IMR-90 (cell line): Measurements from ENCODE around the gene NOD1. TPM values are rescaled to one million over a fixed set of nuclear protein-coding genes. Genes with fewer than 3 reads are reported as not detected.

Experiments
- ATAC-seq: fragments of 200-7000 bp; cut with Tn5 transposase; 2 replicates; pipeline ENCODE4 v1.9.1; 2020; ENCODE audit warnings: low read depth, mild to moderate bottlenecking, moderate library complexity
- BruUV-seq: library from RNA; stranded (reverse); fragments of 400-500 nt; replicated peaks from 2 replicates; lab custom pipeline; 2021; lab: Mats Ljungman, UMichigan
- CTCF ChIA-PET: fragments of 300-600 bp; formaldehyde crosslinking; extraction: SDS; loops from one replicate; lab custom pipeline; 2021; ENCODE audit warnings: antibody characterized with exemption; lab: Yijun Ruan, JAX
- POLR2A ChIA-PET: fragments of 300-600 bp; sonication (Branson Sonifier 250); formaldehyde crosslinking; loops from one replicate; lab custom pipeline; 2022; ENCODE audit warnings: antibody characterized with exemption; ENCODE audit not compliant: unreplicated experiment; lab: Charles Lee
- DNase-seq: peaks from one replicate; pipeline ENCODE4 v3.0.0; 2013
- H2AFZ ChIP-seq: replicated peaks from 2 replicates; pipeline ENCODE3; 2013; ENCODE audit warnings: low read length, mild to moderate bottlenecking; ENCODE audit not compliant: poor library complexity
- H2AK5ac ChIP-seq: 2 replicates; pipeline ENCODE4 v1.6.1; 2013; ENCODE audit warnings: low read depth, low read length, inconsistent platforms
- H2AK9ac ChIP-seq: replicated peaks from 2 replicates; pipeline ENCODE3; 2013; ENCODE audit warnings: mild to moderate bottlenecking, low read depth, low read length, moderate library complexity; ENCODE audit not compliant: poor library complexity
- H2BK120ac ChIP-seq: 2 replicates; pipeline ENCODE4 v1.6.1; 2013; ENCODE audit warnings: low read depth, low read length, inconsistent platforms
- H2BK15ac ChIP-seq: 3 replicates; pipeline ENCODE4 v1.6.1; 2013; ENCODE audit warnings: low read depth, low read length, inconsistent platforms
- H2BK20ac ChIP-seq: 2 replicates; pipeline ENCODE4 v1.6.1; 2013; ENCODE audit warnings: low read depth, mild to moderate bottlenecking, inconsistent platforms, low read length, moderate library complexity
- H2BK5ac ChIP-seq: 2 replicates; pipeline ENCODE4 v1.6.1; 2013; ENCODE audit warnings: mild to moderate bottlenecking, low read depth, low read length, inconsistent platforms; ENCODE audit not compliant: poor library complexity, severe bottlenecking
- H3K14ac ChIP-seq: replicated peaks from 2 replicates; pipeline ENCODE4 v1.6.1; 2013; ENCODE audit warnings: low read depth, low read length, inconsistent platforms
- H3K18ac ChIP-seq: 2 replicates; pipeline ENCODE4 v1.6.1; 2013; ENCODE audit warnings: low read depth, low read length, control low read depth
- H3K23ac ChIP-seq: 2 replicates; pipeline ENCODE4 v1.6.1; 2013; ENCODE audit warnings: low read depth, low read length, inconsistent platforms
- H3K27ac ChIP-seq: 2 replicates; pipeline ENCODE4 v1.5.1; 2013; ENCODE audit warnings: mild to moderate bottlenecking, control low read depth, low read length; ENCODE audit not compliant: insufficient read depth
- H3K27me3 ChIP-seq: 2 replicates; pipeline ENCODE4 v1.6.1; 2013; ENCODE audit warnings: low read length; ENCODE audit not compliant: control insufficient read depth, insufficient read depth
- H3K36me3 ChIP-seq: 2 replicates; pipeline ENCODE4 v1.6.1; 2013; ENCODE audit warnings: low read length, mixed read lengths; ENCODE audit not compliant: control insufficient read depth, insufficient read depth
- H3K4ac ChIP-seq: 2 replicates; pipeline ENCODE4 v1.6.1; 2013; ENCODE audit warnings: low read depth, low read length, inconsistent platforms
- H3K4me1 ChIP-seq: 2 replicates; pipeline ENCODE4 v1.6.1; 2013; ENCODE audit warnings: low read length, mixed read lengths; ENCODE audit not compliant: control insufficient read depth, insufficient read depth
- H3K4me2 ChIP-seq: 2 replicates; pipeline ENCODE4 v1.6.1; 2013; ENCODE audit warnings: low read depth, mild to moderate bottlenecking, control low read depth, low read length, moderate library complexity
- H3K4me3 ChIP-seq: 2 replicates; pipeline ENCODE4 v1.5.1; 2013; ENCODE audit warnings: low read depth, mild to moderate bottlenecking, control low read depth, low read length, moderate library complexity; ENCODE audit not compliant: insufficient read depth
- H3K56ac ChIP-seq: 2 replicates; pipeline ENCODE4 v1.6.1; 2013; ENCODE audit warnings: low read length, inconsistent platforms; ENCODE audit not compliant: insufficient read depth; ENCODE audit errors: extremely low read depth
- H3K79me1 ChIP-seq, 2 experiments: 2 replicates each; pipeline ENCODE4 v1.6.1; 2013; ENCODE audit warnings: low read length in 2 of 2, inconsistent platforms in 1 of 2, low read depth in 1 of 2
- H3K9ac ChIP-seq: 2 replicates; pipeline ENCODE4 v1.6.1; 2013; ENCODE audit warnings: low read depth, low read length, control low read depth
- H3K9me1 ChIP-seq: 2 replicates; pipeline ENCODE4 v1.6.1; 2013; ENCODE audit warnings: low read length, inconsistent platforms; ENCODE audit not compliant: insufficient read depth
- H3K9me3 ChIP-seq: 2 replicates; pipeline ENCODE4 v1.6.1; 2013; ENCODE audit warnings: low read length; ENCODE audit not compliant: control insufficient read depth, insufficient read depth
- H4K20me1 ChIP-seq: 2 replicates; pipeline ENCODE4 v1.6.1; 2013; ENCODE audit warnings: low read length, inconsistent platforms; ENCODE audit not compliant: insufficient read depth
- H4K5ac ChIP-seq: 2 replicates; pipeline ENCODE4 v1.6.1; 2013; ENCODE audit warnings: mild to moderate bottlenecking, low read depth, low read length, control low read depth
- H4K8ac ChIP-seq, 2 experiments: 2 replicates each; pipeline ENCODE4 v1.6.1; 2013; ENCODE audit warnings: low read depth in 2 of 2, low read length in 2 of 2, control low read depth in 1 of 2, inconsistent platforms in 1 of 2
- H4K91ac ChIP-seq: 2 replicates; pipeline ENCODE4 v1.6.1; 2013; ENCODE audit warnings: low read depth, low read length, inconsistent platforms; ENCODE audit not compliant: insufficient read depth
- CHD1 ChIP-seq: IDR thresholded peaks from 2 replicates; pipeline ENCODE4 v1.6.1; 2012; ENCODE audit warnings: low read depth, low read length, improper control_type of control experiment
- MAZ ChIP-seq: IDR thresholded peaks from 2 replicates; pipeline ENCODE4 v1.6.1; 2012; ENCODE audit warnings: low read depth, mild to moderate bottlenecking, low read length, improper control_type of control experiment, moderate library complexity, borderline replicate concordance
- NFE2L2 ChIP-seq: fragments of 150-350 bp; IDR thresholded peaks from 2 replicates; pipeline ENCODE4 v1.6.1; 2016; ENCODE audit warnings: low read depth, mild to moderate bottlenecking, low read length
- USF2 ChIP-seq: fragments of 150-350 bp; IDR thresholded peaks from 2 replicates; pipeline ENCODE4 v1.6.1; 2017; ENCODE audit warnings: mild to moderate bottlenecking, antibody characterized with exemption, low read length, low read depth
- WGBS, 2 experiments: methylation state at CpG; one replicate each; pipeline versions ENCODE4 v1.1.5 to v1.1.7; 2013; ENCODE audit warnings: missing lambda C conversion rate in 2 of 2; ENCODE audit not compliant: insufficient read length in 1 of 2; ENCODE audit errors: extremely low coverage in 2 of 2; 5-methylcytosine and 5-hydroxymethylcytosine counted together
- dilution Hi-C: fragments of 300-500 bp; cut with HindIII; formaldehyde crosslinking; loops from one replicate; pipeline ENCODE4 v1.14.3; 2018; ENCODE audit warnings: low sequenced_read_pairs; ENCODE audit not compliant: unreplicated experiment
- in situ Hi-C: fragments of 300-500 bp; cut with MboI; formaldehyde crosslinking; loops from 3 replicates; pipeline ENCODE4 v1.14.3; 2019; ENCODE audit warnings: low sequenced_read_pairs, inconsistent platforms, mixed read lengths
- intact Hi-C: fragments of 100-400 bp; cut with micrococcal nuclease; formaldehyde crosslinking; loops from 2 replicates; pipeline ENCODE4 v1.10.0; 2022
- polyA plus RNA-seq, 3 experiments: library from polyadenylated mRNA; depleted of rRNA; stranded (reverse); fragments of >200 nt; gene quantifications; 2 replicates each; pipeline ENCODE4 v1.2.3, GENCODE V29; 2012; ENCODE audit warnings: low replicate concordance in 1 of 3
- total RNA-seq: library from RNA; depleted of rRNA; stranded (reverse); fragments of >200 nt; gene quantifications from 2 replicates; pipeline ENCODE4 v1.2.3, GENCODE V29; 2012
- TF ChIP-seq, protein P1 (sequence below): fragments of 150-350 bp; IDR thresholded peaks from 2 replicates; pipeline ENCODE4 v1.6.1; 2016; ENCODE audit warnings: low read depth, mild to moderate bottlenecking, low read length, moderate library complexity, borderline replicate concordance

The NOD1 gene
- total and polyA plus RNA-seq, 2 of the 4 experiments (the other 2 are of a cell fraction), result 1.8 to 3.0 TPM

- Histone ChIP-seq H3K4me3 (no peak overlapping the region), H3K36me3 (no peaks in the 10 kb centered on the region), H2AK9ac (no peak overlapping the region), H3K27me3 (no peaks in the 10 kb centered on the region), H2BK20ac (no peak overlapping the region), H3K9ac (no peak overlapping the region), H4K8ac (no peak overlapping the region), H3K79me1 (no peaks in the 10 kb centered on the region), H3K18ac (no peak overlapping the region), H2BK5ac (no peak overlapping the region), H3K4ac (no peak overlapping the region), H2BK15ac (no peak overlapping the region), H3K23ac (no peak overlapping the region), H4K20me1 (no peaks in the 10 kb centered on the region), H3K9me3 (no peaks in the 10 kb centered on the region), H2BK120ac (no peak overlapping the region), H3K14ac (no peak overlapping the region), H3K27ac (no peak overlapping the region), H4K91ac (no peak overlapping the region), H4K5ac (no peak overlapping the region), H2AK5ac (no peak overlapping the region), H3K9me1 (no peaks in the 10 kb centered on the region), H2AFZ (no peak overlapping the region), H3K56ac (no peak overlapping the region), H3K4me1 (no peaks in the 10 kb centered on the region), H3K4me2 (no peak overlapping the region)
- ChIA-PET CTCF (no interaction called here), POLR2A (no interaction called here)
- dilution Hi-C loops (no loop called here), in situ Hi-C loops (no loop called here), intact Hi-C loops (no loop called here)
- ATAC-seq (no peak), DNase-seq (no peak)
- TF ChIP-seq MAZ (no peak), NFE2L2 (no peak), USF2 (no peak), CHD1 (no peak)
- TF ChIP-seq, protein P1, sequence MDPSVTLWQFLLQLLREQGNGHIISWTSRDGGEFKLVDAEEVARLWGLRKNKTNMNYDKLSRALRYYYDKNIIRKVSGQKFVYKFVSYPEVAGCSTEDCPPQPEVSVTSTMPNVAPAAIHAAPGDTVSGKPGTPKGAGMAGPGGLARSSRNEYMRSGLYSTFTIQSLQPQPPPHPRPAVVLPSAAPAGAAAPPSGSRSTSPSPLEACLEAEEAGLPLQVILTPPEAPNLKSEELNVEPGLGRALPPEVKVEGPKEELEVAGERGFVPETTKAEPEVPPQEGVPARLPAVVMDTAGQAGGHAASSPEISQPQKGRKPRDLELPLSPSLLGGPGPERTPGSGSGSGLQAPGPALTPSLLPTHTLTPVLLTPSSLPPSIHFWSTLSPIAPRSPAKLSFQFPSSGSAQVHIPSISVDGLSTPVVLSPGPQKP, result no peak
- no TSS peak for BruUV-seq
- 94% methylated on average over 3 of the region's 3 CpGs; no CpG with 5 or more reads in 1 of the 2 experiments for WGBS, 2 experiments
Measured at GRCh38 chr7:30389791-30390190, 88.8 kb downstream of the NOD1 start.
